Activated CD4-positive, alpha-beta memory T cell treated with anti-CD3 and anti-CD28 coated beads, Interleukin-2, amount 10 ng/mL, durations not matched to agents 7 days and 5 days (primary cell): ENCODE measurements around the gene TGFBR3. TPM values are rescaled to one million over a fixed set of nuclear protein-coding genes. Genes with fewer than 3 reads are reported as not detected.

Experiments used
- CTCF ChIA-PET: fragments of 350-600 bp; sonication (Branson Sonifier 250); formaldehyde crosslinking; loops from one replicate; lab custom pipeline; 2021; ENCODE audit warnings: antibody characterized with exemption, inconsistent platforms; lab: Charles Lee
- POLR2A ChIA-PET: fragments of 350-600 bp; sonication (Branson Sonifier 250); formaldehyde crosslinking; loops from one replicate; lab custom pipeline; 2021; ENCODE audit warnings: antibody characterized with exemption; lab: Charles Lee
- DNase-seq: peaks from one replicate; pipeline ENCODE4 v3.0.0-alpha.2; 2020
- H3K27ac Mint-ChIP-seq: one replicate; pipeline ENCODE4 v1.8.0; 2021; ENCODE audit warnings: mild to moderate bottlenecking, mixed read lengths
- H3K27me3 Mint-ChIP-seq: one replicate; pipeline ENCODE4 v1.8.0; 2021; ENCODE audit warnings: mixed read lengths
- H3K36me3 Mint-ChIP-seq: one replicate; pipeline ENCODE4 v1.8.0; 2021; ENCODE audit warnings: low read depth, mixed read lengths
- H3K4me1 Mint-ChIP-seq: one replicate; pipeline ENCODE4 v1.8.0; 2021; ENCODE audit warnings: mixed read lengths
- H3K4me3 Mint-ChIP-seq: one replicate; pipeline ENCODE4 v1.8.0; 2021; ENCODE audit warnings: mild to moderate bottlenecking, mixed read lengths
- H3K9me3 Mint-ChIP-seq: one replicate; pipeline ENCODE4 v1.8.0; 2021; ENCODE audit warnings: mixed read lengths
- total RNA-seq, 2 experiments: library from RNA; stranded (reverse); gene quantifications; one replicate each; pipeline ENCODE4 v1.2.3, GENCODE V29; 2021

TGFBR3 gene
- total RNA-seq, 2 experiments from 2014 or later, result 35.9 to 41.6 TPM

DNA sequence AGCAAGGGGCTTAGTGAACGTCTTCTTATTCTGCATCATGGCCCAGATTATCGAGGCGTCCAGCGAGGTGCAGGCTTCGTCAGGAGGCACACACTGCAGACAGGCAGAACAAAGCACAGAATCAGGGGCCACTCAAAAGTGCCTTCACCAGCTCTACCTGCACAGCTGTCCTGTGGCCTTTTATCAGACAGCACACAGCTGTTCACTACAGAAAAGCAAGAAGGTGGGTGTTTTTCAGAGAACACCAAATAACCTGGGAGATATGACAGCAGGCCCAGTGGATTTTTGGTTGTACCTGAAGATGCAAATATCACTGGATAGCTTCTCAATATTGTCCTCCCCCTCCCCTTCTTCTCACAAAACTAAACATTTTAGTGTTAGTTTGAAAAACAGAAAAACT lies 177.3 kb downstream of the TGFBR3 start:
- DNase-seq, result no peak
- ChIA-PET CTCF (no interaction called here), POLR2A (interaction anchor here (0.9 kb wide), 1 partner anchor 137 kb away, joined by 3 read pairs; no protein-coding TSS in a partner anchor)
- H3K4me3 Mint-ChIP-seq, result no peak overlapping the region
- H3K36me3 Mint-ChIP-seq, result peaks cover 85% of the 10 kb centered on the region
- H3K27me3 Mint-ChIP-seq, result no peaks in the 10 kb centered on the region
- H3K4me1 Mint-ChIP-seq, result peaks cover 32% of the 10 kb centered on the region
- H3K9me3 Mint-ChIP-seq, result no peaks in the 10 kb centered on the region
- H3K27ac Mint-ChIP-seq, result no peak overlapping the region

- CTCF ChIA-PET, result no interaction called here
- H3K36me3 Mint-ChIP-seq, result peaks cover 86% of the 10 kb centered on the region
- POLR2A ChIA-PET, result interaction anchor here (0.9 kb wide), 1 partner anchor 136 kb away, joined by 3 read pairs; no protein-coding TSS in a partner anchor
- no peak overlapping the region for H3K4me3 Mint-ChIP-seq
- H3K27me3 Mint-ChIP-seq, result no peaks in the 10 kb centered on the region
- H3K27ac Mint-ChIP-seq, result no peak overlapping the region
- no peak for DNase-seq
- peaks cover 23% of the 10 kb centered on the region for H3K4me1 Mint-ChIP-seq
- H3K9me3 Mint-ChIP-seq, result no peaks in the 10 kb centered on the region
These were observed 178.1 kb downstream of the TGFBR3 start for GRCh38 chr1:91707890-91708218.

DNA sequence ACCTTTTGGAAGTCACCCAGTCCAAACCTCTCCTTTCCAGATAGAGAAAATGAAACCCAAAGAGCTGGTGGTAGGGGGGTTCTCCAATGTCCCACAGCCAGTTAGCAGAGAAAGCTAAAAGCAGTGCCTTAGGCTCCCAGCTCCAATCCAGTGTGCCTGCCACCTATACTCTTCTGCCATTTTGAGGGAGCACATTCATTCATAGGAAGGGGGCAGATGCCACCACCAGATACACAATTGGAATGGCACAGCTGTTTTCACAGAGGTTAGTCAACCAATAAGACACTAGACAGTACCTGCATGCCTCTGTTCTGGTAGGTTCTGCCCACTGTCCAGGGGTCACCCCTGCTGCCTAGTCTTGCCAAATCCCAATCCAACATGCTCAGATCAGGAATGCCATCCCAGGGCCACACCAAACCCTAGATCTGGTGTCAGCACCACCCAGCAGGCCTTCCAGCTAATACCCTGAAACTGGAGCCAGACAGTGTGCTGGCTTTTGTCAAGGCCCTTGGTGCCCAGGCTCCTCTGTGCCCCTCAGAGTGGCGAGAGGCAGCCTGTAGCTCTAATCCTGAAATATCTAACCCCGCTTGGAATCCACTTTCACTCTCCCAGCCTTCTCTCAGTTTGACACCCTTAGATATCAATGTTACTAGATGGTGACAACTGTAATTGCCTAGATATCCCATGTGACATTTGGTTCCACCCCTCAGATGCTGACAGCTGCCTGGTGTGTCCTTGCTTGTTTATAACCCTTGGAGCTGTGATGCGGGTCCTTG lies 178.6 kb downstream of the TGFBR3 start:
- H3K36me3 Mint-ChIP-seq, result peaks cover 81% of the 10 kb centered on the region
- no peak for DNase-seq
- peaks cover 18% of the 10 kb centered on the region for H3K4me1 Mint-ChIP-seq
- H3K4me3 Mint-ChIP-seq, result no peak overlapping the region
- H3K27ac Mint-ChIP-seq, result no peak overlapping the region
- H3K27me3 Mint-ChIP-seq, result no peaks in the 10 kb centered on the region
- CTCF ChIA-PET, result no interaction called here
- POLR2A ChIA-PET, result no interaction called here
- H3K9me3 Mint-ChIP-seq, result no peaks in the 10 kb centered on the region

- Mint-ChIP-seq H3K9me3 (no peaks in the 10 kb centered on the region), H3K36me3 (peaks cover 81% of the 10 kb centered on the region), H3K4me3 (no peak overlapping the region), H3K27ac (no peak overlapping the region), H3K4me1 (peaks cover 8% of the 10 kb centered on the region), H3K27me3 (no peaks in the 10 kb centered on the region)
- no peak for DNase-seq
- ChIA-PET POLR2A (no interaction called here), CTCF (no interaction called here)
These were observed 179.6 kb downstream of the TGFBR3 start for GRCh38 chr1:91706140-91706957.

- H3K27ac Mint-ChIP-seq, result no peak overlapping the region
- no peaks in the 10 kb centered on the region for H3K27me3 Mint-ChIP-seq
- ChIA-PET POLR2A (no interaction called here), CTCF (no interaction called here)
- DNase-seq, result no peak
- no peaks in the 10 kb centered on the region for H3K9me3 Mint-ChIP-seq
- peaks cover 77% of the 10 kb centered on the region for H3K36me3 Mint-ChIP-seq
- H3K4me1 Mint-ChIP-seq, result peaks cover 4% of the 10 kb centered on the region
- H3K4me3 Mint-ChIP-seq, result no peak overlapping the region
These were observed 181.2 kb downstream of the TGFBR3 start for GRCh38 chr1:91704746-91705145.

DNA sequence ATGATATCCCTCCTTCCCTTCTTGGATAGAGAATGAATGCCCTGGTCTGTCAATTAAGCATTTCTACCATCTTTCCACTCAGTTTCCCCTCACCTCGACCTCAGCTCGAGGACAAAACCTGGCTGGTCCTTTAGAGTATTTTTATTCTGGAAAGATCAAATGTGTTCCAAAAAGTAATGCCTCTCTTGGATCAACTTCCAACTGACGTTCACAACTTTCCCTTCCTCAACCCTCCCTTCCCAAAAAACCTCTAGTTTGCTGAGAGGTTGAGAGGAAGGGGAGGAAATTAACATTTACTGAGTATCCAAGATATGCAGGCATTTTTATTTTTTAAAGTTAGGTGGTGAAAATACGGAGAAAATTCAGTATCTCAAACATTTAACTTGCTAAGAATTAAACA lies 182.9 kb downstream of the TGFBR3 start:
- ChIA-PET POLR2A (no interaction called here), CTCF (no interaction called here)
- Mint-ChIP-seq H3K27ac (no peak overlapping the region), H3K9me3 (no peaks in the 10 kb centered on the region), H3K4me1 (peaks cover 18% of the 10 kb centered on the region), H3K36me3 (peaks cover 79% of the 10 kb centered on the region), H3K4me3 (no peak overlapping the region), H3K27me3 (no peaks in the 10 kb centered on the region)
- DNase-seq, result no peak

DNA sequence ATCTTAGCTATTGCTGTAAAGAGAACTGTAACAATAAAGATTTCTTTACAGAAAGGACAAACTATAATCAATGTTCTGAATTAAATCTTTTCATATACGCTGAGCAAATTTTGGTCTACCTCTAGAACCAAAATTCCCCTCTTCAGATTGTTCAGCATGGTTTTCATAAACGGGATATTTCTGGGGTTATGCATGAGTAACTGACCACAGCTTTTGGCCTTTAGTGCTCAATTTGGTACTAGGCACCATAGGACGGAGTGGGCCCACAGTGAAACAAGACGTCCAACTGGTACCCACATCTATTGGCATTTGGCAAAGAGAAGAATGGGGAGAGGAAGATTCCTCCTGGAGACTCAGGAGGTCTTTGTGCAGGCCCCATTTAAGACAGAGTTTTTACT lies 184.5 kb downstream of the TGFBR3 start:
- Mint-ChIP-seq H3K27me3 (no peaks in the 10 kb centered on the region), H3K27ac (no peak overlapping the region), H3K4me3 (no peak overlapping the region), H3K4me1 (peaks cover 32% of the 10 kb centered on the region), H3K9me3 (no peaks in the 10 kb centered on the region), H3K36me3 (peaks cover 75% of the 10 kb centered on the region)
- POLR2A ChIA-PET, result no interaction called here
- DNase-seq, result no peak
- CTCF ChIA-PET, result no interaction called here

- H3K36me3 Mint-ChIP-seq, result peaks cover 75% of the 10 kb centered on the region
- CTCF ChIA-PET, result no interaction called here
- DNase-seq, result no peak
- POLR2A ChIA-PET, result no interaction called here
- no peaks in the 10 kb centered on the region for H3K9me3 Mint-ChIP-seq
- no peak overlapping the region for H3K4me3 Mint-ChIP-seq
- H3K27me3 Mint-ChIP-seq, result no peaks in the 10 kb centered on the region
- H3K27ac Mint-ChIP-seq, result no peak overlapping the region
- peaks cover 37% of the 10 kb centered on the region for H3K4me1 Mint-ChIP-seq
These were observed 185.0 kb downstream of the TGFBR3 start for GRCh38 chr1:91700771-91701471.

GRCh38 chr1:91700332-91700731 lies 185.6 kb downstream of the TGFBR3 start:
- ChIA-PET POLR2A (interaction anchor here (1.1 kb wide), 1 partner anchor 13 kb away, joined by 3 read pairs; no protein-coding TSS in a partner anchor), CTCF (no interaction called here)
- no peak for DNase-seq
- Mint-ChIP-seq H3K4me1 (peaks cover 41% of the 10 kb centered on the region), H3K27ac (no peak overlapping the region), H3K9me3 (no peaks in the 10 kb centered on the region), H3K27me3 (no peaks in the 10 kb centered on the region), H3K4me3 (no peak overlapping the region), H3K36me3 (peaks cover 77% of the 10 kb centered on the region)

DNA sequence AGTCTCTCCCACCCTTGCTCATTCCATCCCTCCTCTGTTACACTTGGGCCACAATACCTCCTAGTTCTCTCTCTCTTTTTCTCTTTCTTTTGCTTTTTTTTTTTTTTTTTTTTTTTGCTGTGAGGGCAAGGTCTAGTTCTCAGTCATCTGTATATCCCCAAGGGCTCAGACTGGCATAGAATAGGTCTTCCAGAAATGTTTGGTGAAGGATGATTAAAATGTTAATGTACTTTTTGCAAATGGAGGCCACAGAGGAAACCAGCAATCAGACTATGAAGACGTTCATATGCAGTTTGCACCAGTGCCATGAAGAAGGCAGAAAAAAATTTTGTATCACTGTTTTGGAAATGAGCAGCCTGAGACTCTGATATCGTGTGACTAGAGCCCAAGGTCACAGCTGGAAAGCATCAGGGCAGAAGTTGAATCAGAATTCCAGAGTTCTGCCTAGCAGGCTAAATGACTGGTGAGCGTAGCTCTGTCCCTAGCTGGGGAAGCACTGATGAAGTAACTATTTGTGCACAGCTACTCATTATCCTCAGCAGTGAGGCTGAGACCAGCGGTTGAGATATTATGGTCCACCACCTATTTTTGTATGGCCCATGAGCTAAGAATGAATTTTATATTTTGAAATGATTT lies 186.5 kb downstream of the TGFBR3 start:
- Mint-ChIP-seq H3K9me3 (no peaks in the 10 kb centered on the region), H3K27me3 (no peaks in the 10 kb centered on the region), H3K4me3 (no peak overlapping the region), H3K4me1 (peaks cover 46% of the 10 kb centered on the region), H3K27ac (no peak overlapping the region), H3K36me3 (peaks cover 81% of the 10 kb centered on the region)
- DNase-seq, result no peak
- POLR2A ChIA-PET, result interaction anchor here (1.1 to 1.2 kb wide), 2 partner anchors 14 to 185 kb away, joined by 3 read pairs; no protein-coding TSS in a partner anchor
- CTCF ChIA-PET, result interaction anchor here (0.6 to 1.7 kb wide), 3 partner anchors 157 to 870 kb away, joined by 3 to 4 read pairs (median 3); no protein-coding TSS in a partner anchor

DNA sequence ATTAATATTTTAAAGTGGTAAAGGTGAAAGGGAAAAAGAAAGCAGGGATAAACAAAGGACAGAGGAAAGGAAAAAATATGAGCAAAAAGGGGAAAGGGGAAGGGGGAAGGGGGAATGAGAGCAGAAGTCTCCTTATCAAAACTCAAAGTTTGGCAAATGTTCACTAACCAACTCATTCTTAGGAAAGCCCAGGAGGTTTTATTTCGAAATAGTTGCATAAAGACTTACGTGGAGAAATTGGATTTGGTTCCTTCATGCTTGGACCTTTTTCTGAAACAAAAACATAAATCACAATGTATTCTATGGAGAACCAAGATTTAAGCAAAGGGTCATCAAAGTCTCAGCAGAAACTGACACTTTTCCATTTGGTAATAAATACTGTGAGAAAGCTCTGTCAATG lies 188.1 kb downstream of the TGFBR3 start:
- POLR2A ChIA-PET, result no interaction called here
- H3K36me3 Mint-ChIP-seq, result peaks cover 80% of the 10 kb centered on the region
- CTCF ChIA-PET, result no interaction called here

DNA sequence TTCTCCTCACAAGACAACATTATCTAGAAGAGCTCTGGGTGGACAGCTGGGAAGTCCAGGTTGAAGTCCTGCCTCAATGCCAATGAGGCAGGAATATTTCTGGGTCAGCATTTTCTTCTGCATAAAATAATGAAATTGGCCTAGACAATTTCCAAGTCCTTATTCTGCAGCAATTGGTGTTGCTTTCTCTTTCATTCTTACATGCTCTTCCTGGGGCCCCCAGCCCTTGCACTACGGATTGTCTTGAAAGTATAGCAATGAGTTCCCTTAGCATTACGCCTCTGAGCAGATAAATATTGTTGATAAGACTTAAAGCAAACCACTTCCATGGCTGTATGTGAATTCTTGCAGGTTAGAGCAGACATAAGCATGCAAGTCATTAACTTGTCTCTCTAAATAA lies 188.5 kb downstream of the TGFBR3 start:
- peak overlapping the region; percentile 86 for H3K27ac Mint-ChIP-seq
- peaks cover 84% of the 10 kb centered on the region for H3K36me3 Mint-ChIP-seq
- peaks cover 50% of the 10 kb centered on the region for H3K4me1 Mint-ChIP-seq
- no peaks in the 10 kb centered on the region for H3K27me3 Mint-ChIP-seq
- ChIA-PET POLR2A (interaction anchor here (1.0 kb wide), 1 partner anchor 67 kb away, joined by 3 read pairs; no protein-coding TSS in a partner anchor), CTCF (no interaction called here)
- peak overlapping the region; percentile 52 for H3K4me3 Mint-ChIP-seq
- no peaks in the 10 kb centered on the region for H3K9me3 Mint-ChIP-seq
- DNase-seq, result peak; percentile 77

More for the DNA sequence above, 188.1 kb downstream of the TGFBR3 start:
- Mint-ChIP-seq H3K27me3 (no peaks in the 10 kb centered on the region), H3K27ac (peak overlapping the region; percentile 86), H3K9me3 (no peaks in the 10 kb centered on the region), H3K4me1 (peaks cover 50% of the 10 kb centered on the region), H3K4me3 (peak overlapping the region; percentile 52)
- no peak for DNase-seq
